GM12878 (cell line): ENCODE data around the gene GUCY2D. TPM values are rescaled to one million over a fixed set of nuclear protein-coding genes. Genes with fewer than 3 reads are reported as not detected.

ENCODE experiments used
- ATAC-seq: fragments of 200-7000 bp; cut with Tn5 transposase; 3 replicates; pipeline ENCODE4 v1.9.1; 2020; ENCODE audit warnings: mild to moderate bottlenecking, moderate library complexity
- BruUV-seq: library from RNA; stranded (reverse); fragments of 400-500 nt; replicated peaks from 2 replicates; lab custom pipeline; 2021; lab: Mats Ljungman, UMichigan
- CTCF ChIA-PET: fragments of 300-600 bp; sonication (Branson Sonifier 250); formaldehyde crosslinking; extraction: SDS; loops from one replicate; lab custom pipeline; 2021; ENCODE audit warnings: inconsistent platforms; lab: Yijun Ruan, JAX
- POLR2A ChIA-PET: fragments of 350-600 bp; formaldehyde crosslinking; extraction: SDS; loops from one replicate; lab custom pipeline; 2021; ENCODE audit warnings: inconsistent platforms; lab: Charles Lee
- RAD21 ChIA-PET: fragments of 300-600 bp; sonication (Branson Sonifier 250); formaldehyde crosslinking; loops from one replicate; lab custom pipeline; 2023; ENCODE audit warnings: antibody characterized with exemption; ENCODE audit not compliant: unreplicated experiment; lab: Charles Lee
- SMC1A ChIA-PET: fragments of 300-600 bp; sonication (Branson Sonifier 250); formaldehyde crosslinking; loops from one replicate; lab custom pipeline; 2023; ENCODE audit not compliant: unreplicated experiment, uncharacterized antibody; lab: Charles Lee
- DNase-seq: peaks from one replicate; pipeline ENCODE4 v3.0.0-alpha.2; 2011; ENCODE audit warnings: low read depth, low spot score
- FAIRE-seq: peaks from 3 replicates; lab custom pipeline; 2011; peaks lifted over from hg19 to GRCh38; lab: Jason Lieb, UNC
- H2AFZ ChIP-seq: 2 replicates; pipeline ENCODE4 v1.6.0; 2011; ENCODE audit warnings: low read depth, low read length, control low read depth; ENCODE audit not compliant: control insufficient read depth
- H3K27ac ChIP-seq: 2 replicates; pipeline ENCODE4 v1.5.1; 2011; ENCODE audit warnings: control low read depth; ENCODE audit not compliant: control insufficient read depth, insufficient read depth
- H3K27me3 ChIP-seq, 2 experiments: replicated peaks in 1 of 2; 2 replicates each; pipeline versions ENCODE4 v1.6.0 to v1.6.1; 2011; ENCODE audit warnings: low read length in 1 of 2; ENCODE audit not compliant: control insufficient read depth in 2 of 2, insufficient read depth in 2 of 2
- H3K36me3 ChIP-seq, 2 experiments: 2 replicates each; pipeline ENCODE4 v1.5.1; 2011; ENCODE audit warnings: low read length in 1 of 2; ENCODE audit not compliant: control insufficient read depth in 2 of 2, insufficient read depth in 2 of 2
- H3K4me1 ChIP-seq: 2 replicates; pipeline ENCODE4 v1.6.1; 2011; ENCODE audit warnings: mild to moderate bottlenecking, low read length, moderate library complexity, mixed read lengths; ENCODE audit not compliant: control insufficient read depth, insufficient read depth
- H3K4me2 ChIP-seq: 2 replicates; pipeline ENCODE4 v1.6.0; 2011; ENCODE audit warnings: control low read depth; ENCODE audit not compliant: control insufficient read depth, insufficient read depth
- H3K4me3 ChIP-seq: fragments of 200-600 bp; sonication (generic); 2 replicates; pipeline ENCODE4 v1.5.1; 2016
- H3K79me2 ChIP-seq: 2 replicates; pipeline ENCODE4 v1.6.0; 2011; ENCODE audit warnings: low read length; ENCODE audit not compliant: control insufficient read depth, insufficient read depth
- H3K9ac ChIP-seq: 2 replicates; pipeline ENCODE4 v1.8.0; 2011; ENCODE audit warnings: low read length, control low read depth, mixed read lengths; ENCODE audit not compliant: control insufficient read depth, insufficient read depth
- H3K9me3 ChIP-seq: replicated peaks from 3 replicates; pipeline ENCODE4 v1.5.1; 2011; ENCODE audit warnings: mild to moderate bottlenecking, low read length; ENCODE audit not compliant: control insufficient read depth, insufficient read depth
- H4K20me1 ChIP-seq: 2 replicates; pipeline ENCODE4 v1.6.0; 2011; ENCODE audit not compliant: control insufficient read depth, insufficient read depth
- ATF7 ChIP-seq: fragments of 450-650 bp; IDR thresholded peaks from 2 replicates; pipeline ENCODE4 v1.6.1; 2016; ENCODE audit warnings: low read depth, mild to moderate bottlenecking
- BRCA1 ChIP-seq: IDR thresholded peaks from 2 replicates; pipeline ENCODE4 v1.6.1; 2011; ENCODE audit warnings: low read depth, low read length, improper control_type of control experiment
- CHD1 ChIP-seq: IDR thresholded peaks from 2 replicates; pipeline ENCODE4 v1.6.1; 2012; ENCODE audit warnings: low read depth, low read length, improper control_type of control experiment
- CHD2 ChIP-seq: IDR thresholded peaks from 2 replicates; pipeline ENCODE4 v1.6.1; 2011; ENCODE audit warnings: low read depth, low read length, improper control_type of control experiment, borderline replicate concordance
- DPF2 ChIP-seq: fragments of 450-650 bp; IDR thresholded peaks from 2 replicates; pipeline ENCODE4 v1.6.1; 2017; ENCODE audit warnings: mild to moderate bottlenecking
- EGR1 ChIP-seq, 2 experiments: IDR thresholded peaks; 1 replicate in 1 of 2; 2 replicates in 1 of 2; pipeline ENCODE4 v1.6.1; 2011 to 2012; ENCODE audit warnings: low read depth in 2 of 2, low read length in 2 of 2, borderline replicate concordance in 1 of 2, mild to moderate bottlenecking in 1 of 2, moderate library complexity in 1 of 2
- GABPA ChIP-seq: IDR thresholded peaks from 2 replicates; pipeline ENCODE4 v1.6.1; 2014; ENCODE audit warnings: antibody characterized with exemption, low read depth, mild to moderate bottlenecking, inconsistent platforms
- GATAD2B ChIP-seq: fragments of 450-650 bp; conservative IDR thresholded peaks from 2 replicates; pipeline ENCODE4 v1.6.1; 2017; ENCODE audit warnings: low read depth, mild to moderate bottlenecking, moderate library complexity
- IKZF1 ChIP-seq: fragments of 450-650 bp; conservative IDR thresholded peaks from 2 replicates; pipeline ENCODE4 v1.6.1; 2017; ENCODE audit warnings: antibody characterized with exemption, mild to moderate bottlenecking
- JUND ChIP-seq: IDR thresholded peaks from 2 replicates; pipeline ENCODE4 v1.6.1; 2012; ENCODE audit warnings: low read depth, mild to moderate bottlenecking, low read length, improper control_type of control experiment, moderate library complexity
- KLF5 ChIP-seq: fragments of 450-650 bp; IDR thresholded peaks from 2 replicates; pipeline ENCODE4 v1.6.1; 2014; ENCODE audit warnings: mild to moderate bottlenecking; ENCODE audit not compliant: partially characterized antibody
- MTA2 ChIP-seq: fragments of 450-650 bp; IDR thresholded peaks from 2 replicates; pipeline ENCODE4 v1.6.1; 2016; ENCODE audit warnings: low read depth, mild to moderate bottlenecking, moderate library complexity
- MTA3 ChIP-seq: IDR thresholded peaks from 2 replicates; pipeline ENCODE4 v1.6.1; 2012; ENCODE audit warnings: low read length, inconsistent platforms, borderline replicate concordance
- MYC ChIP-seq: IDR thresholded peaks from 2 replicates; pipeline ENCODE4 v1.6.1; 2011; ENCODE audit warnings: mild to moderate bottlenecking, low read length, moderate library complexity, inconsistent platforms; ENCODE audit not compliant: insufficient read depth, insufficient replicate concordance, insufficient read length, severe bottlenecking
- POU2F2 ChIP-seq: IDR thresholded peaks from 3 replicates; pipeline ENCODE4 v1.6.1; 2011; ENCODE audit warnings: low read depth, mild to moderate bottlenecking, low read length, borderline replicate concordance
- SMAD5 ChIP-seq: IDR thresholded peaks from 2 replicates; pipeline ENCODE4 v1.6.1; 2016; ENCODE audit warnings: antibody characterized with exemption, low read depth
- WGBS: methylation state at CpG from one replicate; pipeline ENCODE4 v1.1.6; 2016; ENCODE audit warnings: low lambda C conversion rate; ENCODE audit not compliant: insufficient replicate concordance, insufficient coverage; ENCODE audit errors: missing lambda C conversion rate; 5-methylcytosine and 5-hydroxymethylcytosine counted together
- in situ Hi-C: fragments of 300-500 bp; cut with MboI; formaldehyde crosslinking; loops from 9 replicates; pipeline ENCODE4 v1.14.3; 2018; ENCODE audit warnings: mixed read lengths
- intact Hi-C: fragments of 100-400 bp; cut with micrococcal nuclease; formaldehyde crosslinking; loops from one replicate; pipeline ENCODE4 v1.14.2; 2022; ENCODE audit not compliant: unreplicated experiment
- polyA plus RNA-seq, 11 experiments: library from polyadenylated mRNA; depleted of rRNA in 4 of 11; unstranded in 6 of 11; stranded (reverse) in 5 of 11; fragments of >200 nt; fragmentation: Nextera tagmentation in 4 of 11; fragmentation: Illumina TruSeq in 1 of 11; extraction: Ambion mirVana in 4 of 11; extraction: Trizol in 1 of 11; gene quantifications; 1 replicate in 1 of 11; 2 replicates in 10 of 11; pipeline versions ENCODE4 v1.2.1 to v1.2.3, GENCODE V29; 2011 to 2016; ENCODE audit warnings: inconsistent platforms in 2 of 11, missing spikeins in 2 of 11, low read depth in 1 of 11
- total RNA-seq, 4 experiments: library from RNA; depleted of rRNA in 3 of 4; stranded (reverse); fragments of >200 nt in 3 of 4; fragmentation: Illumina TruSeq in 1 of 4; extraction: Trizol in 1 of 4; gene quantifications; 2 replicates each; pipeline versions ENCODE4 v1.2.1 to v1.2.3, GENCODE V29; 2013 to 2021
- TF ChIP-seq, protein P1 (sequence below): IDR thresholded peaks from 2 replicates; pipeline ENCODE4 v1.6.1; 2012; ENCODE audit warnings: low read depth, low read length, improper control_type of control experiment
- TF ChIP-seq, protein P2 (sequence below): fragments of 450-650 bp; IDR thresholded peaks from 2 replicates; pipeline ENCODE4 v1.6.1; 2017; ENCODE audit warnings: mild to moderate bottlenecking
- TF ChIP-seq, protein P3 (sequence below): fragments of 450-650 bp; IDR thresholded peaks from 2 replicates; pipeline ENCODE4 v1.6.1; 2014; ENCODE audit warnings: mild to moderate bottlenecking

The GUCY2D gene
- total and polyA plus RNA-seq, 10 of the 15 experiments (the other 5 are each of a cell fraction or from before 2014, with no cell fraction given) = not detected

DNA sequence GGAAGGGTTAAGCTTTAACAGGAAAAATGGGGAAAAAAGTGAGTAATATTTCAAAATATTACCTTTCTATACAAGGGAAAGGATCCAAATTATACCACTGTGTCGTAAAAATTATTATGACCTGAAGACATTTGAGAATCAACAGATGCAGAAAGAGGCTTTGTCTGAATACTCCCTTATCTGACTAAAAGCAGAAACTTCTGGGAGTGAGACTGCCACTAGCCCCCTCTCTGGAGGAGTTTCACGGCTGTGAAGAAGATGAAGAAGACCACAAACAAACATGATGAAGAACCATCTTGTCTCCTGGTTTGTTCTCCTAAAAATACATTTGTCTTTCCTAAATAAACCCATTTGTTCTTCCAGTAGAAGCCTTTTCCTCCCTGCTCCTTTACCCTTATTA, 41.0 kb upstream of the GUCY2D start:
- ChIA-PET POLR2A (interaction anchor here (0.7 kb wide), 1 partner anchor 46 kb away, joined by 3 read pairs; no protein-coding TSS in a partner anchor), RAD21 (no interaction called here), SMC1A (no interaction called here), CTCF (no interaction called here)
- Histone ChIP-seq H2AFZ (no peak overlapping the region), H3K4me2 (no peak overlapping the region), H3K4me1 (no peaks in the 10 kb centered on the region), H3K9ac (no peak overlapping the region), H3K9me3 (no peaks in the 10 kb centered on the region), H3K27ac (no peak overlapping the region), H4K20me1 (no peaks in the 10 kb centered on the region), H3K4me3 (no peak overlapping the region), H3K36me3 (no peaks in the 10 kb centered on the region), H3K79me2 (no peaks in the 10 kb centered on the region), H3K27me3 (no peaks in the 10 kb centered on the region)
- intact Hi-C loops (no loop called here), in situ Hi-C loops (no loop called here)
- ATAC-seq (no peak), FAIRE-seq (no peak), DNase-seq (no peak)
- 10% methylated on average over 2 of the region's 2 CpGs for WGBS
- no TSS peak for BruUV-seq
- TF ChIP-seq EGR1 (IDR thresholded peaks at IDR 0.05; ENCODE audit: borderline replicate concordance in 1 of 2, low read depth in 2 of 2, low read length in 2 of 2) (no peak), GABPA (no peak), KLF5 (no peak), MTA3 (no peak), POU2F2 (no peak), IKZF1 (no peak), MYC (no peak), ATF7 (no peak), JUND (no peak), MTA2 (no peak), GATAD2B (no peak), BRCA1 (no peak), CHD1 (no peak), CHD2 (no peak), SMAD5 (no peak), DPF2 (no peak)
- TF ChIP-seq, protein P1, sequence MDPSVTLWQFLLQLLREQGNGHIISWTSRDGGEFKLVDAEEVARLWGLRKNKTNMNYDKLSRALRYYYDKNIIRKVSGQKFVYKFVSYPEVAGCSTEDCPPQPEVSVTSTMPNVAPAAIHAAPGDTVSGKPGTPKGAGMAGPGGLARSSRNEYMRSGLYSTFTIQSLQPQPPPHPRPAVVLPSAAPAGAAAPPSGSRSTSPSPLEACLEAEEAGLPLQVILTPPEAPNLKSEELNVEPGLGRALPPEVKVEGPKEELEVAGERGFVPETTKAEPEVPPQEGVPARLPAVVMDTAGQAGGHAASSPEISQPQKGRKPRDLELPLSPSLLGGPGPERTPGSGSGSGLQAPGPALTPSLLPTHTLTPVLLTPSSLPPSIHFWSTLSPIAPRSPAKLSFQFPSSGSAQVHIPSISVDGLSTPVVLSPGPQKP = no peak
- TF ChIP-seq, protein P2, sequence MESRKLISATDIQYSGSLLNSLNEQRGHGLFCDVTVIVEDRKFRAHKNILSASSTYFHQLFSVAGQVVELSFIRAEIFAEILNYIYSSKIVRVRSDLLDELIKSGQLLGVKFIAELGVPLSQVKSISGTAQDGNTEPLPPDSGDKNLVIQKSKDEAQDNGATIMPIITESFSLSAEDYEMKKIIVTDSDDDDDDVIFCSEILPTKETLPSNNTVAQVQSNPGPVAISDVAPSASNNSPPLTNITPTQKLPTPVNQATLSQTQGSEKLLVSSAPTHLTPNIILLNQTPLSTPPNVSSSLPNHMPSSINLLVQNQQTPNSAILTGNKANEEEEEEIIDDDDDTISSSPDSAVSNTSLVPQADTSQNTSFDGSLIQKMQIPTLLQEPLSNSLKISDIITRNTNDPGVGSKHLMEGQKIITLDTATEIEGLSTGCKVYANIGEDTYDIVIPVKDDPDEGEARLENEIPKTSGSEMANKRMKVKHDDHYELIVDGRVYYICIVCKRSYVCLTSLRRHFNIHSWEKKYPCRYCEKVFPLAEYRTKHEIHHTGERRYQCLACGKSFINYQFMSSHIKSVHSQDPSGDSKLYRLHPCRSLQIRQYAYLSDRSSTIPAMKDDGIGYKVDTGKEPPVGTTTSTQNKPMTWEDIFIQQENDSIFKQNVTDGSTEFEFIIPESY = no peak
- TF ChIP-seq, protein P3, sequence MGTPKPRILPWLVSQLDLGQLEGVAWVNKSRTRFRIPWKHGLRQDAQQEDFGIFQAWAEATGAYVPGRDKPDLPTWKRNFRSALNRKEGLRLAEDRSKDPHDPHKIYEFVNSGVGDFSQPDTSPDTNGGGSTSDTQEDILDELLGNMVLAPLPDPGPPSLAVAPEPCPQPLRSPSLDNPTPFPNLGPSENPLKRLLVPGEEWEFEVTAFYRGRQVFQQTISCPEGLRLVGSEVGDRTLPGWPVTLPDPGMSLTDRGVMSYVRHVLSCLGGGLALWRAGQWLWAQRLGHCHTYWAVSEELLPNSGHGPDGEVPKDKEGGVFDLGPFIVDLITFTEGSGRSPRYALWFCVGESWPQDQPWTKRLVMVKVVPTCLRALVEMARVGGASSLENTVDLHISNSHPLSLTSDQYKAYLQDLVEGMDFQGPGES = no peak
